Measurements from ENCODE around the gene SUMO3. TPM values are rescaled to one million over a fixed set of nuclear protein-coding genes. Genes with fewer than 3 reads are reported as not detected.

Gene SUMO3
- total and polyA plus RNA-seq, 10 of the 15 experiments (the other 5 are each of a cell fraction or from before 2014, with no cell fraction given) = 14.3 to 164 (median 89.9) TPM

- Histone ChIP-seq H3K27ac (ENCODE audit: control insufficient read depth, insufficient read depth) (no peak overlapping the region), H3K4me2 (ENCODE audit: control insufficient read depth, insufficient read depth) (no peak overlapping the region), H3K9ac (ENCODE audit: control insufficient read depth, insufficient read depth, low read length) (no peak overlapping the region), H3K36me3 (ENCODE audit: control insufficient read depth in 2 of 2, insufficient read depth in 2 of 2, low read length in 1 of 2) (peaks cover 0 to 7% of the 10 kb centered on the region in 2 experiments; a peak in 3 of 4 replicates), H3K4me1 (ENCODE audit: control insufficient read depth, insufficient read depth, low read length) (no peaks in the 10 kb centered on the region), H4K20me1 (ENCODE audit: control insufficient read depth, insufficient read depth) (no peaks in the 10 kb centered on the region), H3K79me2 (ENCODE audit: control insufficient read depth, insufficient read depth, low read length) (peaks cover 30% of the 10 kb centered on the region), H3K4me3 (no peak overlapping the region), H3K27me3 (replicated peaks in 1 of 2; ENCODE audit: control insufficient read depth in 2 of 2, insufficient read depth in 2 of 2, low read length in 1 of 2) (no peaks in the 10 kb centered on the region), H2AFZ (ENCODE audit: control insufficient read depth, low read depth, low read length) (no peak overlapping the region), H3K9me3 (replicated peaks; ENCODE audit: control insufficient read depth, insufficient read depth, low read length) (no peaks in the 10 kb centered on the region; the same call in 2 of the 3 replicates)
- in situ Hi-C loops (cut with MboI) (no loop called here), intact Hi-C loops (cut with micrococcal nuclease; ENCODE audit: unreplicated experiment) (loop anchor here (5.0 kb wide), 2 partner anchors 57 to 117 kb away; partner anchors contain the start of gene PTTG1IP)
- WGBS (ENCODE audit: insufficient coverage, insufficient replicate concordance, low lambda C conversion rate, missing lambda C conversion rate) = 93% methylated on average over 7 of the region's 8 CpGs
- TF ChIP-seq SKIL (IDR thresholded peaks at IDR 0.05; ENCODE audit: low read depth, poor library complexity, severe bottlenecking) (no peak), GABPA (IDR thresholded peaks at IDR 0.05; ENCODE audit: low read depth) (no peak), STAT3 (IDR thresholded peaks at IDR 0.05; ENCODE audit: low read depth, low read length) (no peak), ZBTB11 (CRISPR knock-in tag; IDR thresholded peaks at IDR 0.05) (no peak), EP300 (IDR thresholded peaks at IDR 0.05; ENCODE audit: borderline replicate concordance in 1 of 2, control insufficient read depth in 1 of 2, low read depth in 2 of 2, low read length in 2 of 2) (no peak), ZNF622 (IDR thresholded peaks at IDR 0.05) (no peak)
- BruUV-seq (replicated peaks) = no TSS peak
- ChIA-PET RAD21 (ENCODE audit: unreplicated experiment) (interaction anchor here (0.9 to 1.2 kb wide), 2 partner anchors 14 to 114 kb away, joined by 3 to 4 read pairs; no protein-coding TSS in a partner anchor), SMC1A (ENCODE audit: uncharacterized antibody, unreplicated experiment) (interaction anchor here (0.6 to 1.2 kb wide), 5 partner anchors 10 to 478 kb away, joined by 3 to 4 read pairs (median 3); partner anchors contain the start of gene UBE2G2), CTCF (interaction anchor here (1.0 to 1.6 kb wide), 4 partner anchors 10 to 305 kb away, joined by 3 to 8 read pairs (median 6); no protein-coding TSS in a partner anchor), POLR2A (interaction anchor here (1.1 to 1.7 kb wide), 2 partner anchors 12 to 57 kb away, joined by 3 to 4 read pairs; no protein-coding TSS in a partner anchor)
- DNase-seq (ENCODE audit: low read depth, low spot score) (no peak), FAIRE-seq (no peak), ATAC-seq (no peak)
Observed at GRCh38 chr21:44815225-44815624, 2.6 kb downstream of the SUMO3 start.
